IMR-90 (cell line): ENCODE results near the gene STARD7. TPM values are rescaled to one million over a fixed set of nuclear protein-coding genes. Genes with fewer than 3 reads are reported as not detected.
A peak's percentile ranks its signal among the peaks of the same experiment; 100 is the strongest.

Experiments
- ATAC-seq: fragments of 200-7000 bp; cut with Tn5 transposase; 2 replicates; pipeline ENCODE4 v1.9.1; 2020; ENCODE audit warnings: low read depth, mild to moderate bottlenecking, moderate library complexity
- BruUV-seq: library from RNA; stranded (reverse); fragments of 400-500 nt; replicated peaks from 2 replicates; lab custom pipeline; 2021; lab: Mats Ljungman, UMichigan
- CTCF ChIA-PET: fragments of 300-600 bp; formaldehyde crosslinking; extraction: SDS; loops from one replicate; lab custom pipeline; 2021; ENCODE audit warnings: antibody characterized with exemption; lab: Yijun Ruan, JAX
- POLR2A ChIA-PET: fragments of 300-600 bp; sonication (Branson Sonifier 250); formaldehyde crosslinking; loops from one replicate; lab custom pipeline; 2022; ENCODE audit warnings: antibody characterized with exemption; ENCODE audit not compliant: unreplicated experiment; lab: Charles Lee
- DNase-seq: peaks from one replicate; pipeline ENCODE4 v3.0.0; 2013
- H2AFZ ChIP-seq: replicated peaks from 2 replicates; pipeline ENCODE3; 2013; ENCODE audit warnings: low read length, mild to moderate bottlenecking; ENCODE audit not compliant: poor library complexity
- H2AK5ac ChIP-seq: 2 replicates; pipeline ENCODE4 v1.6.1; 2013; ENCODE audit warnings: low read depth, low read length, inconsistent platforms
- H2AK9ac ChIP-seq: replicated peaks from 2 replicates; pipeline ENCODE3; 2013; ENCODE audit warnings: mild to moderate bottlenecking, low read depth, low read length, moderate library complexity; ENCODE audit not compliant: poor library complexity
- H2BK120ac ChIP-seq: 2 replicates; pipeline ENCODE4 v1.6.1; 2013; ENCODE audit warnings: low read depth, low read length, inconsistent platforms
- H2BK15ac ChIP-seq: 3 replicates; pipeline ENCODE4 v1.6.1; 2013; ENCODE audit warnings: low read depth, low read length, inconsistent platforms
- H2BK20ac ChIP-seq: 2 replicates; pipeline ENCODE4 v1.6.1; 2013; ENCODE audit warnings: low read depth, mild to moderate bottlenecking, inconsistent platforms, low read length, moderate library complexity
- H2BK5ac ChIP-seq: 2 replicates; pipeline ENCODE4 v1.6.1; 2013; ENCODE audit warnings: mild to moderate bottlenecking, low read depth, low read length, inconsistent platforms; ENCODE audit not compliant: poor library complexity, severe bottlenecking
- H3K14ac ChIP-seq: replicated peaks from 2 replicates; pipeline ENCODE4 v1.6.1; 2013; ENCODE audit warnings: low read depth, low read length, inconsistent platforms
- H3K18ac ChIP-seq: 2 replicates; pipeline ENCODE4 v1.6.1; 2013; ENCODE audit warnings: low read depth, low read length, control low read depth
- H3K23ac ChIP-seq: 2 replicates; pipeline ENCODE4 v1.6.1; 2013; ENCODE audit warnings: low read depth, low read length, inconsistent platforms
- H3K27ac ChIP-seq: 2 replicates; pipeline ENCODE4 v1.5.1; 2013; ENCODE audit warnings: mild to moderate bottlenecking, control low read depth, low read length; ENCODE audit not compliant: insufficient read depth
- H3K27me3 ChIP-seq: 2 replicates; pipeline ENCODE4 v1.6.1; 2013; ENCODE audit warnings: low read length; ENCODE audit not compliant: control insufficient read depth, insufficient read depth
- H3K36me3 ChIP-seq: 2 replicates; pipeline ENCODE4 v1.6.1; 2013; ENCODE audit warnings: low read length, mixed read lengths; ENCODE audit not compliant: control insufficient read depth, insufficient read depth
- H3K4ac ChIP-seq: 2 replicates; pipeline ENCODE4 v1.6.1; 2013; ENCODE audit warnings: low read depth, low read length, inconsistent platforms
- H3K4me1 ChIP-seq: 2 replicates; pipeline ENCODE4 v1.6.1; 2013; ENCODE audit warnings: low read length, mixed read lengths; ENCODE audit not compliant: control insufficient read depth, insufficient read depth
- H3K4me2 ChIP-seq: 2 replicates; pipeline ENCODE4 v1.6.1; 2013; ENCODE audit warnings: low read depth, mild to moderate bottlenecking, control low read depth, low read length, moderate library complexity
- H3K4me3 ChIP-seq: 2 replicates; pipeline ENCODE4 v1.5.1; 2013; ENCODE audit warnings: low read depth, mild to moderate bottlenecking, control low read depth, low read length, moderate library complexity; ENCODE audit not compliant: insufficient read depth
- H3K56ac ChIP-seq: 2 replicates; pipeline ENCODE4 v1.6.1; 2013; ENCODE audit warnings: low read length, inconsistent platforms; ENCODE audit not compliant: insufficient read depth; ENCODE audit errors: extremely low read depth
- H3K79me1 ChIP-seq, 2 experiments: 2 replicates each; pipeline ENCODE4 v1.6.1; 2013; ENCODE audit warnings: low read length in 2 of 2, inconsistent platforms in 1 of 2, low read depth in 1 of 2
- H3K9ac ChIP-seq: 2 replicates; pipeline ENCODE4 v1.6.1; 2013; ENCODE audit warnings: low read depth, low read length, control low read depth
- H3K9me1 ChIP-seq: 2 replicates; pipeline ENCODE4 v1.6.1; 2013; ENCODE audit warnings: low read length, inconsistent platforms; ENCODE audit not compliant: insufficient read depth
- H3K9me3 ChIP-seq: 2 replicates; pipeline ENCODE4 v1.6.1; 2013; ENCODE audit warnings: low read length; ENCODE audit not compliant: control insufficient read depth, insufficient read depth
- H4K20me1 ChIP-seq: 2 replicates; pipeline ENCODE4 v1.6.1; 2013; ENCODE audit warnings: low read length, inconsistent platforms; ENCODE audit not compliant: insufficient read depth
- H4K5ac ChIP-seq: 2 replicates; pipeline ENCODE4 v1.6.1; 2013; ENCODE audit warnings: mild to moderate bottlenecking, low read depth, low read length, control low read depth
- H4K8ac ChIP-seq, 2 experiments: 2 replicates each; pipeline ENCODE4 v1.6.1; 2013; ENCODE audit warnings: low read depth in 2 of 2, low read length in 2 of 2, control low read depth in 1 of 2, inconsistent platforms in 1 of 2
- H4K91ac ChIP-seq: 2 replicates; pipeline ENCODE4 v1.6.1; 2013; ENCODE audit warnings: low read depth, low read length, inconsistent platforms; ENCODE audit not compliant: insufficient read depth
- CEBPB ChIP-seq: IDR thresholded peaks from 2 replicates; pipeline ENCODE4 v1.6.1; 2012; ENCODE audit warnings: low read depth, low read length, improper control_type of control experiment
- CHD1 ChIP-seq: IDR thresholded peaks from 2 replicates; pipeline ENCODE4 v1.6.1; 2012; ENCODE audit warnings: low read depth, low read length, improper control_type of control experiment
- CTCF ChIP-seq: conservative IDR thresholded peaks from 2 replicates; pipeline ENCODE4 v1.5.1; 2012; ENCODE audit warnings: mild to moderate bottlenecking, low read depth, low read length, improper control_type of control experiment
- FOS ChIP-seq: fragments of 150-350 bp; IDR thresholded peaks from 2 replicates; pipeline ENCODE4 v1.6.1; 2016; ENCODE audit warnings: low read depth, low read length
- RAD21 ChIP-seq: IDR thresholded peaks from 2 replicates; pipeline ENCODE4 v1.6.1; 2012; ENCODE audit warnings: low read length, improper control_type of control experiment
- WGBS, 2 experiments: methylation state at CpG; one replicate each; pipeline versions ENCODE4 v1.1.5 to v1.1.7; 2013; ENCODE audit warnings: missing lambda C conversion rate in 2 of 2; ENCODE audit not compliant: insufficient read length in 1 of 2; ENCODE audit errors: extremely low coverage in 2 of 2; 5-methylcytosine and 5-hydroxymethylcytosine counted together
- dilution Hi-C: fragments of 300-500 bp; cut with HindIII; formaldehyde crosslinking; loops from one replicate; pipeline ENCODE4 v1.14.3; 2018; ENCODE audit warnings: low sequenced_read_pairs; ENCODE audit not compliant: unreplicated experiment
- in situ Hi-C: fragments of 300-500 bp; cut with MboI; formaldehyde crosslinking; loops from 3 replicates; pipeline ENCODE4 v1.14.3; 2019; ENCODE audit warnings: low sequenced_read_pairs, inconsistent platforms, mixed read lengths
- intact Hi-C: fragments of 100-400 bp; cut with micrococcal nuclease; formaldehyde crosslinking; loops from 2 replicates; pipeline ENCODE4 v1.10.0; 2022
- polyA plus RNA-seq, 3 experiments: library from polyadenylated mRNA; depleted of rRNA; stranded (reverse); fragments of >200 nt; gene quantifications; 2 replicates each; pipeline ENCODE4 v1.2.3, GENCODE V29; 2012; ENCODE audit warnings: low replicate concordance in 1 of 3
- total RNA-seq: library from RNA; depleted of rRNA; stranded (reverse); fragments of >200 nt; gene quantifications from 2 replicates; pipeline ENCODE4 v1.2.3, GENCODE V29; 2012

The STARD7 gene
- total and polyA plus RNA-seq, 2 of the 4 experiments (the other 2 are of a cell fraction) = 61.7 to 138 TPM

GRCh38 chr2:96209729-96210085 is 1.1 kb upstream of the STARD7 start:
- Histone ChIP-seq H3K4ac (peak overlapping the region; percentile 49), H3K4me1 (peaks cover 10% of the 10 kb centered on the region), H3K9ac (no peak overlapping the region), H3K23ac (peak overlapping the region; percentile 87), H2AFZ (peak overlapping the region; percentile 85), H3K4me2 (peak overlapping the region; percentile 80), H4K91ac (peak overlapping the region; percentile 73; the same call in 1 of the 2 replicates), H3K56ac (no peak overlapping the region), H3K27me3 (no peaks in the 10 kb centered on the region), H4K20me1 (peaks cover 31% of the 10 kb centered on the region), H3K36me3 (no peaks in the 10 kb centered on the region), H3K79me1 (peaks cover 16 to 36% of the 10 kb centered on the region in 2 experiments), H3K27ac (no peak overlapping the region), H2BK15ac (no peak overlapping the region), H3K9me3 (no peaks in the 10 kb centered on the region), H4K8ac (peak overlapping the region; percentile 92 to 93), H3K4me3 (no peak overlapping the region), H4K5ac (peak overlapping the region; percentile 43), H2BK120ac (peak overlapping the region; percentile 32; the same call in 1 of the 2 replicates), H3K18ac (no peak overlapping the region), H2BK5ac (no peak overlapping the region), H2BK20ac (no peak overlapping the region), H3K9me1 (peaks cover 10% of the 10 kb centered on the region; the same call in 1 of the 2 replicates), H2AK9ac (peak overlapping the region; percentile 86), H2AK5ac (peak overlapping the region; percentile 87), H3K14ac (peak overlapping the region; percentile 81)
- no TSS peak for BruUV-seq
- in situ Hi-C loops = no loop called here
- ChIA-PET POLR2A (no interaction called here), CTCF (no interaction called here)
- dilution Hi-C loops = no loop called here
- ATAC-seq = no peak
- TF ChIP-seq FOS (no peak), CTCF (no peak), CHD1 (no peak), CEBPB (no peak), RAD21 (no peak)
- DNase-seq = no peak
- WGBS, 2 experiments = 88% methylated on average over 3 of the region's 9 CpGs; no CpG with 5 or more reads in 1 of the 2 experiments
- intact Hi-C loops = loop anchor here (5.0 kb wide), 1 partner anchor 62 kb away; the partner anchor contains the start of gene DUSP2
